Measurements from ENCODE around the gene CDH23.

Gene CDH23

GRCh38 chr10:71483885-71484751 is 87.4 kb downstream of the CDH23 start:
- DNase-seq (ENCODE audit: low read depth) = no peak
- H3K4me3 ChIP-seq (ENCODE audit: low read length) = no peak overlapping the region
- TF ChIP-seq, protein P1, sequence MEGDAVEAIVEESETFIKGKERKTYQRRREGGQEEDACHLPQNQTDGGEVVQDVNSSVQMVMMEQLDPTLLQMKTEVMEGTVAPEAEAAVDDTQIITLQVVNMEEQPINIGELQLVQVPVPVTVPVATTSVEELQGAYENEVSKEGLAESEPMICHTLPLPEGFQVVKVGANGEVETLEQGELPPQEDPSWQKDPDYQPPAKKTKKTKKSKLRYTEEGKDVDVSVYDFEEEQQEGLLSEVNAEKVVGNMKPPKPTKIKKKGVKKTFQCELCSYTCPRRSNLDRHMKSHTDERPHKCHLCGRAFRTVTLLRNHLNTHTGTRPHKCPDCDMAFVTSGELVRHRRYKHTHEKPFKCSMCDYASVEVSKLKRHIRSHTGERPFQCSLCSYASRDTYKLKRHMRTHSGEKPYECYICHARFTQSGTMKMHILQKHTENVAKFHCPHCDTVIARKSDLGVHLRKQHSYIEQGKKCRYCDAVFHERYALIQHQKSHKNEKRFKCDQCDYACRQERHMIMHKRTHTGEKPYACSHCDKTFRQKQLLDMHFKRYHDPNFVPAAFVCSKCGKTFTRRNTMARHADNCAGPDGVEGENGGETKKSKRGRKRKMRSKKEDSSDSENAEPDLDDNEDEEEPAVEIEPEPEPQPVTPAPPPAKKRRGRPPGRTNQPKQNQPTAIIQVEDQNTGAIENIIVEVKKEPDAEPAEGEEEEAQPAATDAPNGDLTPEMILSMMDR (IDR thresholded peaks at IDR 0.05; ENCODE audit: insufficient read depth, low read depth, low read length, missing control alignments) = no peak

DNA sequence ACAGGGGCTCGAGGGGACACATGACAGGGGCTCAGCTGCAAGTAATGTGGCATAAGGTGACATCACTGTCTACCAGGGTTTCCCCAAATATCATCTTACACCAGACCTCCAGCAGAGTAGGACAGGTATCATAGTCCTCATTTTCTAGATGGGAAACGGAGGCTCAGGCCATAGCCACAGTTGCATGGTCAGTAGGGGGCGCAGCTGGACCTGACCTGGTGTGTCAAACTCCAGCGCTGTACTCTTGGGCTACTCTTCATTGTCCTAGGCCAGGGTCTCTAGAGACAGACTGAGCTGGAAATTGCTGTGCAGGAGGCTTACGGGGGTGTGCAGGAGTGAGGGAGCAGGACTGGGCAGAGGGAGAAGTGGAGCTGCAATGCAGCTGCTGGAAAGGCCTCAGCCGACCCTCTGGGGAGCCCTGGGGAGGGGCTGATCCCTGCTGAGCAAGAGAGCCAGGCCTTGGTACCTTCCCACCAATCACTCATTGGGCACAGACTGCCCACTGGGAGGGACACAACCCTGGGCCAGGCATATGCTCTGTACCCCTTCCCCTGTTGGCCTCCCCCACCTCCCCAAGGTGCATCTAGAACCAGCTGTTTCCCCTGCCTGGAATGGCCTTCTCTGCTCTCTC is 89.9 kb downstream of the CDH23 start:
- DNase-seq (ENCODE audit: low read depth) = peak; percentile 49
- no peak overlapping the region for H3K4me3 ChIP-seq (ENCODE audit: low read length)
- TF ChIP-seq, protein P1 (IDR thresholded peaks at IDR 0.05; ENCODE audit: insufficient read depth, low read depth, low read length, missing control alignments) = peak; percentile 51

DNA sequence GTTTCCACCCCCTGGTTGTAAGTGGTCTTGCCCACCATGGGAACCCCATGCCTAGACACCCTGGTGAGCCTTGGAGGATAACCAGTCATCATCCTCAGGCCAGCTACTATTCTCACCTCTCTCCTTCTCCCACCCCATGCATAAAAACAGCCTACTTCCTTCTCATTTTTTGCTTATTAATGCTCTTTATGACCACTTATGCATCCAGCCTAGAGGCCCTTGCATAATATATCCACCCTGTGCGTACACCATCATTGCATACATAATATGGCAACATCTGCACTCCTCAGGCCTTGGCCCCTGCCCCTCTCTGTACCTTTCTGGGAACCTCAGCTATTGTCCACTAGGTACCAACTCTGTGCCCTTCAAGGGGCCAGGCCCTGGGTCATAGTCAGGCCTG is 91.0 kb downstream of the CDH23 start:
- DNase-seq (ENCODE audit: low read depth) = no peak
- TF ChIP-seq, protein P1 (IDR thresholded peaks at IDR 0.05; ENCODE audit: insufficient read depth, low read depth, low read length, missing control alignments) = no peak
- no peak overlapping the region for H3K4me3 ChIP-seq (ENCODE audit: low read length)

GRCh38 chr10:71489077-71489476 is 92.4 kb downstream of the CDH23 start:
- TF ChIP-seq, protein P1 (IDR thresholded peaks at IDR 0.05; ENCODE audit: insufficient read depth, low read depth, low read length, missing control alignments) = no peak
- DNase-seq (ENCODE audit: low read depth) = no peak
- no peak overlapping the region for H3K4me3 ChIP-seq (ENCODE audit: low read length)

DNA sequence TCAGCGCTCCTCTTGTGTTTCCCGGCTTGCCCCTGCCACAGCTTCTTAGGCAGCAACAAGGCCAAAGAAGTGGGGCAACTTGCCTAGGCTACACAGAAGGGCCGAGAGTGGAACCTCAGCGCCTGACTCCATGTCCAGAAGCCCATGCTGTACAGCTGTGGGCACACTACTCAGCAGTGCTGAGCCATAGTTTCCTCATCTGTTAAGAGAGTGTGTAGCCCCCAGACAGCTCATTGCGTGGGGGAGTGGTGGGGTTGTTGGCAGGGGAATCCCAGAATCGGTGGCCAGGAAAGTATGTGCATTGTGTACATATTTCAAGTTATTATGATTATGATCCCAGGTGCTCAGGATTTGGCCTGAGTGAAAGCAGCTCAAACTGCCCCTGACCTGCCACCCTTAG is 96.2 kb downstream of the CDH23 start:
- no peak overlapping the region for H3K4me3 ChIP-seq (ENCODE audit: low read length)
- no peak for DNase-seq (ENCODE audit: low read depth)
- TF ChIP-seq, protein P1 (IDR thresholded peaks at IDR 0.05; ENCODE audit: insufficient read depth, low read depth, low read length, missing control alignments) = no peak

- DNase-seq (ENCODE audit: low read depth) = peak; percentile 50
- no peak overlapping the region for H3K4me3 ChIP-seq (ENCODE audit: low read length)
- TF ChIP-seq, protein P1 (IDR thresholded peaks at IDR 0.05; ENCODE audit: insufficient read depth, low read depth, low read length, missing control alignments) = no peak
Measured at GRCh38 chr10:71493741-71494140, 97.0 kb downstream of the CDH23 start.

All from epithelial cell of esophagus (primary cell).